HepG2 (cell line): ENCODE data around the gene VAC14. TPM values are rescaled to one million over a fixed set of nuclear protein-coding genes. Genes with fewer than 3 reads are reported as not detected.

ENCODE experiments used
- AKAP8 ChIP-seq: sonication (generic); formaldehyde crosslinking; IDR thresholded peaks from 2 replicates; pipeline ENCODE4 v1.5.1; 2020; ENCODE audit warnings: mild to moderate bottlenecking, missing genetic modification reagents
- ATF5 ChIP-seq: sonication (generic); formaldehyde crosslinking; IDR thresholded peaks from 2 replicates; pipeline ENCODE4 v1.4.0; 2020; ENCODE audit warnings: mild to moderate bottlenecking, low read depth, missing genetic modification reagents
- CHD4 ChIP-seq: fragments of 200-600 bp; sonication (generic); IDR thresholded peaks from 2 replicates; pipeline ENCODE4 v1.7.0; 2017; ENCODE audit warnings: mild to moderate bottlenecking, low read length, borderline replicate concordance
- E2F2 ChIP-seq: sonication (generic); formaldehyde crosslinking; IDR thresholded peaks from 2 replicates; pipeline ENCODE4 v1.4.0; 2020; ENCODE audit warnings: missing genetic modification reagents, borderline replicate concordance
- ETV5 ChIP-seq: IDR thresholded peaks from 2 replicates; pipeline ENCODE4 v1.6.1; 2018; ENCODE audit warnings: missing biosample characterization, missing genetic modification reagents, inconsistent platforms, borderline replicate concordance
- HHEX ChIP-seq: IDR thresholded peaks from 2 replicates; pipeline ENCODE4 v1.6.1; 2016; ENCODE audit warnings: control low read depth
- NCOR1 ChIP-seq: fragments of 200-600 bp; sonication (generic); IDR thresholded peaks from 2 replicates; pipeline ENCODE4 v1.7.0; 2017; ENCODE audit warnings: antibody characterized with exemption, low read length, borderline replicate concordance
- NFAT5 ChIP-seq: sonication (generic); formaldehyde crosslinking; IDR thresholded peaks from 2 replicates; pipeline ENCODE4 v1.4.0; 2020; ENCODE audit warnings: missing genetic modification reagents
- NFKB2 ChIP-seq: sonication (generic); formaldehyde crosslinking; IDR thresholded peaks from 2 replicates; pipeline ENCODE4 v1.4.0; 2020; ENCODE audit warnings: missing genetic modification reagents, borderline replicate concordance
- NR1H2 ChIP-seq: sonication (generic); formaldehyde crosslinking; IDR thresholded peaks from 2 replicates; pipeline ENCODE4 v1.8.1; 2022; ENCODE audit warnings: low read depth, missing genetic modification reagents, borderline replicate concordance
- PITX1 ChIP-seq: sonication (generic); formaldehyde crosslinking; IDR thresholded peaks from 2 replicates; pipeline ENCODE4 v1.5.1; 2020; ENCODE audit warnings: mild to moderate bottlenecking, missing genetic modification reagents
- RBM22 ChIP-seq: fragments of 200-400 bp; formaldehyde crosslinking; optimal IDR thresholded peaks from 2 replicates; pipeline ENCODE3; 2017; ENCODE audit warnings: mild to moderate bottlenecking, low read length, moderate library complexity
- RBM39 ChIP-seq: fragments of 200-400 bp; formaldehyde crosslinking; IDR thresholded peaks from one replicate; pipeline ENCODE4 v1.6.1; 2018; ENCODE audit warnings: antibody characterized with exemption, mild to moderate bottlenecking, low read depth, low read length; ENCODE audit not compliant: poor library complexity, severe bottlenecking
- REPIN1 ChIP-seq: sonication (generic); formaldehyde crosslinking; IDR thresholded peaks from 2 replicates; pipeline ENCODE4 v1.8.0; 2022; ENCODE audit warnings: missing genetic modification reagents, low read depth, mild to moderate bottlenecking, borderline replicate concordance
- SAFB2 ChIP-seq: sonication (generic); formaldehyde crosslinking; IDR thresholded peaks from 2 replicates; pipeline ENCODE4 v1.5.1; 2020; ENCODE audit warnings: missing genetic modification reagents, low read depth, mild to moderate bottlenecking, borderline replicate concordance
- SP5 ChIP-seq: IDR thresholded peaks from 2 replicates; pipeline ENCODE4 v1.6.1; 2016; ENCODE audit warnings: low read depth, borderline replicate concordance
- SRSF9 ChIP-seq: fragments of 200-400 bp; formaldehyde crosslinking; IDR thresholded peaks from 2 replicates; pipeline ENCODE4 v1.6.1; 2018; ENCODE audit warnings: borderline replicate concordance, mild to moderate bottlenecking, low read depth, low read length; ENCODE audit not compliant: insufficient read depth, poor library complexity, severe bottlenecking
- TEAD3 ChIP-seq: optimal IDR thresholded peaks from 2 replicates; pipeline ENCODE3; 2016; ENCODE audit warnings: borderline replicate concordance
- ZNF367 ChIP-seq: sonication (generic); formaldehyde crosslinking; IDR thresholded peaks from 2 replicates; pipeline ENCODE4 v1.4.0; 2020; ENCODE audit warnings: missing genetic modification reagents, borderline replicate concordance
- ZNF552 ChIP-seq: sonication (generic); formaldehyde crosslinking; IDR thresholded peaks from 2 replicates; pipeline ENCODE4 v1.9.0; 2022; ENCODE audit warnings: missing genetic modification reagents, mild to moderate bottlenecking, borderline replicate concordance
- ZNF563 ChIP-seq: sonication (generic); formaldehyde crosslinking; IDR thresholded peaks from 2 replicates; pipeline ENCODE4 v1.8.0; 2022; ENCODE audit warnings: mild to moderate bottlenecking, moderate library complexity, missing genetic modification reagents
- ZNF644 ChIP-seq: IDR thresholded peaks from 2 replicates; pipeline ENCODE4 v1.6.1; 2016; ENCODE audit warnings: low read depth
- ZNF678 ChIP-seq: sonication (generic); formaldehyde crosslinking; IDR thresholded peaks from 2 replicates; pipeline ENCODE4 v1.4.0; 2020; ENCODE audit warnings: mild to moderate bottlenecking, missing genetic modification reagents
- ZNF713 ChIP-seq: sonication (generic); formaldehyde crosslinking; IDR thresholded peaks from 2 replicates; pipeline ENCODE4 v1.4.0; 2020; ENCODE audit warnings: mild to moderate bottlenecking, missing genetic modification reagents
- polyA plus RNA-seq, 8 experiments: library from polyadenylated mRNA; depleted of rRNA in 3 of 8; stranded (reverse) in 7 of 8; unstranded in 1 of 8; fragments of >200 nt; fragmentation: Illumina TruSeq in 4 of 8; extraction: Trizol in 4 of 8; gene quantifications; 2 replicates each; pipeline versions ENCODE4 v1.2.1 to v1.2.3, GENCODE V29; 2011 to 2016; ENCODE audit warnings: low read depth in 4 of 8, missing spikeins in 1 of 8, mixed read lengths in 1 of 8; ENCODE audit not compliant: insufficient read depth in 1 of 8
- total RNA-seq, 5 experiments: library from RNA; depleted of rRNA; stranded (reverse); fragments of >200 nt; fragmentation: Illumina TruSeq; extraction: Trizol; gene quantifications; 2 replicates each; pipeline ENCODE4 v1.2.3, GENCODE V29; 2016; ENCODE audit warnings: low read depth in 1 of 5

VAC14 gene
- total and polyA plus RNA-seq, 2 of the 13 experiments (the other 11 are each of a cell fraction or from before 2014, with no cell fraction given) = 23.5 to 24.6 TPM

GRCh38 chr16:70800781-70801480 is at the start of gene VAC14 (continued):
- TF ChIP-seq RBM22 = no peak
- no peak for TF ChIP-seq ZNF367
- no peak for TF ChIP-seq CHD4
- no peak for TF ChIP-seq ZNF644 (CRISPR knock-in tag)
- peak; percentile 88 for TF ChIP-seq SP5 (CRISPR knock-in tag)
- 0 out of 2 replicates have a peak, but pooled peaks have one; percentile 53 for TF ChIP-seq ZNF713 (CRISPR knock-in tag)
- TF ChIP-seq AKAP8 (CRISPR knock-in tag) = peak; percentile 52; the same call in 1 of the 2 replicates
- TF ChIP-seq NFAT5 = no peak
- peak; percentile 86; the same call in 1 of the 2 replicates for TF ChIP-seq NFKB2 (CRISPR knock-in tag)
- peak; percentile 65 for TF ChIP-seq TEAD3 (CRISPR knock-in tag)
- TF ChIP-seq REPIN1 (CRISPR knock-in tag) = peak; percentile 74; the same call in 1 of the 2 replicates
- no peak for TF ChIP-seq ATF5 (CRISPR knock-in tag)
- TF ChIP-seq E2F2 (CRISPR knock-in tag) = no peak
- no peak for TF ChIP-seq HHEX (CRISPR knock-in tag)
- TF ChIP-seq NR1H2 (CRISPR knock-in tag) = no peak
- TF ChIP-seq ZNF552 (CRISPR knock-in tag) = no peak
- TF ChIP-seq SRSF9 = no peak
- peak; percentile 65 for TF ChIP-seq RBM39
- peak; percentile 83 for TF ChIP-seq ETV5 (CRISPR knock-in tag)
- TF ChIP-seq NCOR1 = no peak
- TF ChIP-seq ZNF678 (CRISPR knock-in tag) = no peak
- no peak for TF ChIP-seq ZNF563 (CRISPR knock-in tag)
- TF ChIP-seq SAFB2 (CRISPR knock-in tag) = no peak
- TF ChIP-seq PITX1 (CRISPR knock-in tag) = 0 out of 2 replicates have a peak, but pooled peaks have one; percentile 60
